HCT116 (cell line): ENCODE results near the gene ADD3.

Experiments
- CBX3 ChIP-seq: IDR thresholded peaks from 2 replicates; pipeline ENCODE4 v1.6.1; 2012; ENCODE audit warnings: low read depth
- EGR1 ChIP-seq: IDR thresholded peaks from 2 replicates; pipeline ENCODE4 v1.6.1; 2012; ENCODE audit warnings: low read depth
- EZH2 ChIP-seq: fragments of 200-600 bp; sonication (generic); IDR thresholded peaks from 2 replicates; pipeline ENCODE4 v1.6.1; 2017; ENCODE audit warnings: antibody characterized with exemption, mixed run types
- EZH2phosphoT487 ChIP-seq: fragments of 200-600 bp; IDR thresholded peaks from 2 replicates; pipeline ENCODE4 v1.6.1; 2018; ENCODE audit warnings: antibody characterized with exemption, borderline replicate concordance
- POLR2A ChIP-seq: IDR thresholded peaks from 2 replicates; pipeline ENCODE4 v1.7.0; 2011; ENCODE audit warnings: borderline replicate concordance; ENCODE audit not compliant: insufficient read depth, insufficient read length; ENCODE audit errors: extremely low read depth
- POLR2AphosphoS5 ChIP-seq: IDR thresholded peaks from 2 replicates; pipeline ENCODE4 v1.6.1; 2011; ENCODE audit warnings: mild to moderate bottlenecking, low read depth, low read length, moderate library complexity
- RAD21 ChIP-seq: IDR thresholded peaks from 2 replicates; pipeline ENCODE4 v1.6.1; 2012; ENCODE audit warnings: low read depth, mild to moderate bottlenecking
- SIN3A ChIP-seq: IDR thresholded peaks from 2 replicates; pipeline ENCODE4 v1.6.1; 2012; ENCODE audit warnings: low read depth
- TF ChIP-seq, protein P1 (sequence below), 3 experiments: fragments of 200-600 bp in 1 of 3; sonication (generic) in 1 of 3; IDR thresholded peaks in 2 of 3; conservative IDR thresholded peaks in 1 of 3; 2 replicates each; pipeline ENCODE4 v1.5.1; 2012 to 2017; ENCODE audit warnings: low read depth in 2 of 3, low read length in 2 of 3, antibody characterized with exemption in 1 of 3, borderline replicate concordance in 1 of 3, control low read depth in 1 of 3, mild to moderate bottlenecking in 1 of 3, mixed read lengths in 1 of 3, mixed run types in 1 of 3, moderate library complexity in 1 of 3; ENCODE audit not compliant: insufficient read depth in 1 of 3
- TF ChIP-seq, protein P2 (sequence below): IDR thresholded peaks from 2 replicates; pipeline ENCODE4 v1.6.1; 2012

DNA sequence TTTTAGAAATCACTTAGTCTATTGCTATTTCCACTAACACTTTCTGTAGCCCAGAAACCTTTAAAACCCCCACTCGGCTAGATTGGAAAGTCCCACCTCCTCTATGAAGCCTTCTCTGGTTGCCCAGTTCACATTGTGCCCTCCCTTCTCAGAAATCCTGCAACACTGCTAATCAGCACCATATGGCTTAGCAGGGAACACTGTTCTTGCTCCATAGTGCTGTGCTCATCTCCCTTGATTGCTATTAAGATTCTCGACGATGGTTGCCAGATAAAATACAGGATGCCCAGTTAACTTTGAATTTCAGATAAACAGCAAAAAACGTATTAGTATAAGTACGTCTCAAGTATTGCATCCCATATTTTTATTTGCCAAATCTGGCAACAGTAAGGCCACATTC, 44.3 kb upstream of the ADD3 start:
- TF ChIP-seq, protein P1, sequence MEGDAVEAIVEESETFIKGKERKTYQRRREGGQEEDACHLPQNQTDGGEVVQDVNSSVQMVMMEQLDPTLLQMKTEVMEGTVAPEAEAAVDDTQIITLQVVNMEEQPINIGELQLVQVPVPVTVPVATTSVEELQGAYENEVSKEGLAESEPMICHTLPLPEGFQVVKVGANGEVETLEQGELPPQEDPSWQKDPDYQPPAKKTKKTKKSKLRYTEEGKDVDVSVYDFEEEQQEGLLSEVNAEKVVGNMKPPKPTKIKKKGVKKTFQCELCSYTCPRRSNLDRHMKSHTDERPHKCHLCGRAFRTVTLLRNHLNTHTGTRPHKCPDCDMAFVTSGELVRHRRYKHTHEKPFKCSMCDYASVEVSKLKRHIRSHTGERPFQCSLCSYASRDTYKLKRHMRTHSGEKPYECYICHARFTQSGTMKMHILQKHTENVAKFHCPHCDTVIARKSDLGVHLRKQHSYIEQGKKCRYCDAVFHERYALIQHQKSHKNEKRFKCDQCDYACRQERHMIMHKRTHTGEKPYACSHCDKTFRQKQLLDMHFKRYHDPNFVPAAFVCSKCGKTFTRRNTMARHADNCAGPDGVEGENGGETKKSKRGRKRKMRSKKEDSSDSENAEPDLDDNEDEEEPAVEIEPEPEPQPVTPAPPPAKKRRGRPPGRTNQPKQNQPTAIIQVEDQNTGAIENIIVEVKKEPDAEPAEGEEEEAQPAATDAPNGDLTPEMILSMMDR (IDR thresholded peaks at IDR 0.05 in 2 of 3, conservative IDR thresholded peaks at IDR 0.05 in 1 of 3; ENCODE audit: borderline replicate concordance in 1 of 3, insufficient read depth in 1 of 3, low read depth in 2 of 3, low read length in 2 of 3) = no peak
- TF ChIP-seq EZH2 (no peak), SIN3A (no peak), POLR2AphosphoS5 (no peak), POLR2A (no peak), RAD21 (no peak), CBX3 (no peak), EZH2phosphoT487 (no peak), EGR1 (no peak)
- TF ChIP-seq, protein P2, sequence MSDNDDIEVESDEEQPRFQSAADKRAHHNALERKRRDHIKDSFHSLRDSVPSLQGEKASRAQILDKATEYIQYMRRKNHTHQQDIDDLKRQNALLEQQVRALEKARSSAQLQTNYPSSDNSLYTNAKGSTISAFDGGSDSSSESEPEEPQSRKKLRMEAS = no peak
